Measurements from ENCODE around the gene ELOVL6. TPM values are rescaled to one million over a fixed set of nuclear protein-coding genes. Genes with fewer than 3 reads are reported as not detected.
"Not testable (repeated sequence)": the region's sequence is repeated elsewhere in the genome, so short reads cannot be mapped to it uniquely, and the experiment has no call there.

ELOVL6 gene
- total RNA-seq: 14.5 and 15.6 TPM in 2 replicates

- H3K27me3 Mint-ChIP-seq: no peaks in the 10 kb centered on the region
- DNase-seq: peak; percentile 82
- peak within 1 kb of the TSS; percentile 97 for H3K4me3 Mint-ChIP-seq
- H3K9me3 Mint-ChIP-seq: no peaks in the 10 kb centered on the region
- peaks cover 26% of the 10 kb centered on the region for H3K4me1 Mint-ChIP-seq
- intact Hi-C loops (cut with micrococcal nuclease): loop anchor here (1.0 to 10.0 kb wide), 7 partner anchors 71 to 766 kb away; partner anchors contain the start of genes CASP6, MCUB and SEC24B
- peaks cover 11% of the 10 kb centered on the region for H3K36me3 Mint-ChIP-seq (ENCODE audit: low read depth)
- H3K27ac Mint-ChIP-seq: peak within 1 kb of the TSS; percentile 96
Observed at GRCh38 chr4:110198435-110199416, at the start of gene ELOVL6. Gene ELOVL6, minus strand, starts transcription at chr4:110198615. Its CDS starts 280 bp downstream, at chr4:110198335.

DNA sequence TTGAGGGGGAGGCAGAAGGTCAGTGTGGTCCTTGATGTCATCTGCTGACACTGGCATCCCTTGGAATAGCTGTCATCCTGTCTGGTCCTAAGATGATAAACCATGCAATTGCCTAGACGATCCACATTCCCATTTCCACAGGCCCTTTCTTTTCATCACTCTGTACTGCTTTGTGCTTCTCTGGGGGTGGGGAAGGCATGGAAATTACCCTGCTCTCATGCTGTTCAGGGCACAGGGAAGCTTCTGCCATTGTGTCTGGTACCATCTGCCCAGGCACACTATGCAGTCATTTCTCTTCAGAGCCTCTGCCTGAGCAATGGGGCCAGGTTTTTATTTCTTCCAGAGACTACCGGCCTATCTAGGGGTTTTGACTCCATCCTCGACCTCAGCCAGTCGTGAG is 49.7 kb upstream of the ELOVL6 start:
- Mint-ChIP-seq H3K27me3 (peaks cover 31% of the 10 kb centered on the region), H3K36me3 (ENCODE audit: low read depth) (no peaks in the 10 kb centered on the region), H3K9me3 (no peaks in the 10 kb centered on the region), H3K4me1 (no peaks in the 10 kb centered on the region), H3K4me3 (no peak overlapping the region), H3K27ac (no peak overlapping the region)
- intact Hi-C loops (cut with micrococcal nuclease): no loop called here
- no peak for DNase-seq

- H3K4me3 Mint-ChIP-seq: no peak overlapping the region
- no peaks in the 10 kb centered on the region for H3K36me3 Mint-ChIP-seq (ENCODE audit: low read depth)
- H3K4me1 Mint-ChIP-seq: no peaks in the 10 kb centered on the region
- H3K27ac Mint-ChIP-seq: no peak overlapping the region
- no peaks in the 10 kb centered on the region for H3K9me3 Mint-ChIP-seq
- H3K27me3 Mint-ChIP-seq: peaks cover 31% of the 10 kb centered on the region
- intact Hi-C loops (cut with micrococcal nuclease): no loop called here
- DNase-seq: no peak
Observed at GRCh38 chr4:110247591-110247990, 49.2 kb upstream of the ELOVL6 start.

GRCh38 chr4:110245577-110245976 is 47.2 kb upstream of the ELOVL6 start:
- Mint-ChIP-seq H3K4me3 (no peak overlapping the region), H3K27me3 (peaks cover 23% of the 10 kb centered on the region), H3K36me3 (ENCODE audit: low read depth) (no peaks in the 10 kb centered on the region), H3K4me1 (no peaks in the 10 kb centered on the region), H3K9me3 (no peaks in the 10 kb centered on the region), H3K27ac (no peak overlapping the region)
- intact Hi-C loops (cut with micrococcal nuclease): no loop called here
- no peak for DNase-seq

- no peak overlapping the region for H3K27ac Mint-ChIP-seq
- intact Hi-C loops (cut with micrococcal nuclease): no loop called here
- no peak for DNase-seq
- H3K4me3 Mint-ChIP-seq: no peak overlapping the region
- H3K27me3 Mint-ChIP-seq: peaks cover 25% of the 10 kb centered on the region
- H3K9me3 Mint-ChIP-seq: peaks cover 8% of the 10 kb centered on the region
- H3K36me3 Mint-ChIP-seq (ENCODE audit: low read depth): no peaks in the 10 kb centered on the region
- no peaks in the 10 kb centered on the region for H3K4me1 Mint-ChIP-seq
Observed at GRCh38 chr4:110236324-110236723, 37.9 kb upstream of the ELOVL6 start.

GRCh38 chr4:110233581-110233980 is 35.2 kb upstream of the ELOVL6 start:
- intact Hi-C loops (cut with micrococcal nuclease); H3K4me1 Mint-ChIP-seq; H3K36me3 Mint-ChIP-seq (ENCODE audit: low read depth): not testable (repeated sequence)

GRCh38 chr4:110231869-110232268 is 33.5 kb upstream of the ELOVL6 start:
- DNase-seq: no peak
- no peak overlapping the region for H3K27ac Mint-ChIP-seq
- H3K27me3 Mint-ChIP-seq: peaks cover 19% of the 10 kb centered on the region
- peaks cover 2% of the 10 kb centered on the region for H3K4me1 Mint-ChIP-seq
- no peaks in the 10 kb centered on the region for H3K36me3 Mint-ChIP-seq (ENCODE audit: low read depth)
- intact Hi-C loops (cut with micrococcal nuclease): no loop called here
- H3K4me3 Mint-ChIP-seq: no peak overlapping the region
- H3K9me3 Mint-ChIP-seq: peaks cover 15% of the 10 kb centered on the region

More at GRCh38 chr4:110233581-110233980, 35.2 kb upstream of the ELOVL6 start:
- H3K4me3 Mint-ChIP-seq, DNase-seq, H3K27ac Mint-ChIP-seq: not testable (repeated sequence)
- Mint-ChIP-seq H3K9me3 (peaks cover 11% of the 10 kb centered on the region), H3K27me3 (peaks cover 23% of the 10 kb centered on the region)

DNA sequence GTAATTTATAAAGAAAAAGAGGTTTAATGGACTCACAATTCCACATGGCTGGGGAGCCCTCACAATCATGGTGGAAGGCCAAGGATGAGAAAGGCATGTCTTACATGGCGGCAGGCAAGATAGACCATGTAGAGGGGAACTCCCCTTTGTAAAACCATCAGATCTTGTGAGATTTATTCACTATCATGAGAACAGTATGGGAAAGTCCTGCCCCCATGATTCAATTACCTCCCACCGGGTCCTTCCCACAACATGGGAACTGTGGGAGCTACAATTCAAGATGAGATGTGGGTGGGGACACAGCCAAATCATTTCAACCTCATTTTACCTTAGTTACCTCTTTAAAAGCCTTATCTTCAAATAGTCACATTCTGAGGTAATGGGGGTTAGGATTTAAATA is 30.9 kb upstream of the ELOVL6 start:
- intact Hi-C loops (cut with micrococcal nuclease): no loop called here
- peaks cover 15% of the 10 kb centered on the region for H3K9me3 Mint-ChIP-seq
- H3K27me3 Mint-ChIP-seq: peaks cover 12% of the 10 kb centered on the region
- peaks cover 4% of the 10 kb centered on the region for H3K4me1 Mint-ChIP-seq
- H3K27ac Mint-ChIP-seq: no peak overlapping the region
- no peak overlapping the region for H3K4me3 Mint-ChIP-seq
- no peak for DNase-seq
- H3K36me3 Mint-ChIP-seq (ENCODE audit: low read depth): no peaks in the 10 kb centered on the region

DNA sequence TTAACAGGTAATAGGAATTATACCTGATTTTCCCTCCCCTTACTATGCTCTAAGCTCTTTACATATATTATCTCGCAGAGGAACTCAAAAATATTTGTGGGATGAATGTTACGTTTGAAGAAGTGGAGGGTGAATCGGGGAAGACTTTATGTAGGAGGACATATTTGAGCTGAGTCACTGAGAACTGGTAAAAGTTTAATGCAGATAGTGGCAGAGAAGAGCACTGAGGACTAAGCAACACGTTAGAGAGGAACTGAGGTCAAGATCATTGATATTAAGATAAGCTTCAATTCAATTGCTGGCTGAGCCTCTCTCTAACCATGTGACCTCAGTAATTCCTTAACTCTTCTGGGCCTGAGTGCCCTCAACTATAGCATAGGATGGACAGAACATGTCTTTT is 26.4 kb upstream of the ELOVL6 start:
- peaks cover 5% of the 10 kb centered on the region for H3K36me3 Mint-ChIP-seq (ENCODE audit: low read depth)
- peaks cover 13% of the 10 kb centered on the region for H3K27me3 Mint-ChIP-seq
- intact Hi-C loops (cut with micrococcal nuclease): no loop called here
- DNase-seq: no peak
- H3K27ac Mint-ChIP-seq: no peak overlapping the region
- no peak overlapping the region for H3K4me3 Mint-ChIP-seq
- peaks cover 13% of the 10 kb centered on the region for H3K9me3 Mint-ChIP-seq
- H3K4me1 Mint-ChIP-seq: peaks cover 22% of the 10 kb centered on the region

DNA sequence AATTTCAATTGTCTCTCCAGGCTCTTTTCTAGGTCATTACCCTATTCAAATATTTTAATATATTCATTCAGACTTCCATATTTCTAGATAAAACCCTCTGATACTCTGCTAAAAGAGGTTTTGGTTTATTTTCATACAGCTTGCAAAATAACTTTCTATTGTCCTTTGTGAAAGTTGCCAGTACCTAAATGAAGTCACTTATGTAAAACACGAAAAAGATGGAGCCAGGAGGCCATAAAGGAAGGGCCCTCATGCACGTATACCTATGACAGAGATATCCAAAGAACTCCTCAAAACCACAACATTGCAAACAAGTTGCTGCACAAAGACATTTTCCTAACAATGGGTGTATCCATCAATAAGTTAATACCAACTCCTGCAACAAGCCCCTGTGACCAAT is 25.7 kb upstream of the ELOVL6 start:
- no peak for DNase-seq
- intact Hi-C loops (cut with micrococcal nuclease): no loop called here
- Mint-ChIP-seq H3K4me1 (peaks cover 25% of the 10 kb centered on the region), H3K36me3 (ENCODE audit: low read depth) (peaks cover 8% of the 10 kb centered on the region), H3K4me3 (no peak overlapping the region), H3K9me3 (peaks cover 19% of the 10 kb centered on the region), H3K27ac (no peak overlapping the region), H3K27me3 (peaks cover 14% of the 10 kb centered on the region)

DNA sequence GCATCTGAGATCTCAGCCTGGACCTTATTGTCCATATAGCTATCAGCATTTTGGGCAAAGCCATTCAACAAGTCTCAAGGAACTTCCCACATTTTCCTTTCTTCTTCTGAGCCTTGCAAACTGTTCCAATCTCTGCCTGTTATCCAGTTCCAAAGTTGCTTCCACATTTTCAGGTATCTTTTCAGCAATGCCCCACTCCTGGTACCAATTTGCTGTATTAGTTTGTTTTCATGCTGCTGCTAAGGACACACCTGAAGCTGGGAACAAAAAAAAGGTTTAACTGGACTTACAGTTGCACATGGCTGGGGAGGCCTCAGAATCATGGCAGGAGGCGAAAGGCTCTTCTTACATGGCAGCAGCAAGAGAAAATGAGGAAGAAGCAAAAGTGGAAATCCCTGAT is 20.5 kb upstream of the ELOVL6 start:
- H3K27ac Mint-ChIP-seq; intact Hi-C loops (cut with micrococcal nuclease); H3K4me3 Mint-ChIP-seq; DNase-seq: not testable (repeated sequence)
- peaks cover 24% of the 10 kb centered on the region for H3K9me3 Mint-ChIP-seq
- H3K4me1 Mint-ChIP-seq: peaks cover 26% of the 10 kb centered on the region
- peaks cover 12% of the 10 kb centered on the region for H3K36me3 Mint-ChIP-seq (ENCODE audit: low read depth)
- H3K27me3 Mint-ChIP-seq: peaks cover 19% of the 10 kb centered on the region

DNA sequence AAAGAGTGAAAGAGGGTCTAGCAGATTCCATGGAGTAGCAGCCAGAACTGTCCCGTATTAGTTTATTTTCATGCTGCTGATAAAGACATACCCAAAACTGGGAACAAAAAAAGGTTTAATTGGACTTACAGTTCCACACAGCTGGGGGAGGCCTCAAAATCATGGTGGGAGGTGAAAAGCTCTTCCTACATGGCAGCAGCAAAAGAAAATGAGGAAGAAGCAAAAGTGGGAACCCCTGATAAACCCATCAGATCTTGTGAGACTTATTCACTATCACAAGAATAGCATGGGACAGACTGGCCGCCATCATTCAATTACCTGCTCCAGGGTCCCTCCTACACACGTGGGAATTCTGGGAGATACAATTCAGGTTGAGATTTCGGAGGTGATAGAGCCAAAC is 18.8 kb upstream of the ELOVL6 start:
- H3K4me3 Mint-ChIP-seq; H3K27ac Mint-ChIP-seq; DNase-seq; intact Hi-C loops (cut with micrococcal nuclease): not testable (repeated sequence)
- H3K4me1 Mint-ChIP-seq: peaks cover 26% of the 10 kb centered on the region
- peaks cover 12% of the 10 kb centered on the region for H3K36me3 Mint-ChIP-seq (ENCODE audit: low read depth)
- H3K9me3 Mint-ChIP-seq: peaks cover 24% of the 10 kb centered on the region
- peaks cover 15% of the 10 kb centered on the region for H3K27me3 Mint-ChIP-seq

- H3K36me3 Mint-ChIP-seq (ENCODE audit: low read depth): peaks cover 11% of the 10 kb centered on the region
- intact Hi-C loops (cut with micrococcal nuclease): no loop called here
- no peak overlapping the region for H3K4me3 Mint-ChIP-seq
- H3K27me3 Mint-ChIP-seq: peaks cover 13% of the 10 kb centered on the region
- H3K4me1 Mint-ChIP-seq: peaks cover 18% of the 10 kb centered on the region
- H3K27ac Mint-ChIP-seq: no peak overlapping the region
- DNase-seq: no peak
- peaks cover 21% of the 10 kb centered on the region for H3K9me3 Mint-ChIP-seq
Observed at GRCh38 chr4:110216129-110216528, 17.7 kb upstream of the ELOVL6 start.

GRCh38 chr4:110211770-110212061 is 13.3 kb upstream of the ELOVL6 start:
- Mint-ChIP-seq H3K27me3 (peaks cover 7% of the 10 kb centered on the region), H3K4me3 (no peak overlapping the region), H3K9me3 (no peaks in the 10 kb centered on the region), H3K4me1 (peaks cover 5% of the 10 kb centered on the region), H3K27ac (no peak overlapping the region), H3K36me3 (ENCODE audit: low read depth) (no peaks in the 10 kb centered on the region)
- intact Hi-C loops (cut with micrococcal nuclease): loop anchor here (1.0 to 2.0 kb wide), 2 partner anchors 161 to 207 kb away; no protein-coding TSS in a partner anchor
- no peak for DNase-seq
